Activated CD4-positive, alpha-beta memory T cell treated with anti-CD3 and anti-CD28 coated beads, Interleukin-2, amount 10 ng/mL, durations not matched to agents 7 days and 5 days (primary cell): Measurements from ENCODE around the gene PAEP. TPM values are rescaled to one million over a fixed set of nuclear protein-coding genes. Genes with fewer than 3 reads are reported as not detected.
"Not testable (repeated sequence)": the region's sequence is repeated elsewhere in the genome, so short reads cannot be mapped to it uniquely, and the experiment has no call there.

Experiments used
- CTCF ChIA-PET: fragments of 350-600 bp; sonication (Branson Sonifier 250); formaldehyde crosslinking; loops from one replicate; lab custom pipeline; 2021; ENCODE audit warnings: antibody characterized with exemption, inconsistent platforms; lab: Charles Lee
- POLR2A ChIA-PET: fragments of 350-600 bp; sonication (Branson Sonifier 250); formaldehyde crosslinking; loops from one replicate; lab custom pipeline; 2021; ENCODE audit warnings: antibody characterized with exemption; lab: Charles Lee
- DNase-seq: peaks from one replicate; pipeline ENCODE4 v3.0.0-alpha.2; 2020
- H3K27ac Mint-ChIP-seq: one replicate; pipeline ENCODE4 v1.8.0; 2021; ENCODE audit warnings: mild to moderate bottlenecking, mixed read lengths
- H3K27me3 Mint-ChIP-seq: one replicate; pipeline ENCODE4 v1.8.0; 2021; ENCODE audit warnings: mixed read lengths
- H3K36me3 Mint-ChIP-seq: one replicate; pipeline ENCODE4 v1.8.0; 2021; ENCODE audit warnings: low read depth, mixed read lengths
- H3K4me1 Mint-ChIP-seq: one replicate; pipeline ENCODE4 v1.8.0; 2021; ENCODE audit warnings: mixed read lengths
- H3K4me3 Mint-ChIP-seq: one replicate; pipeline ENCODE4 v1.8.0; 2021; ENCODE audit warnings: mild to moderate bottlenecking, mixed read lengths
- H3K9me3 Mint-ChIP-seq: one replicate; pipeline ENCODE4 v1.8.0; 2021; ENCODE audit warnings: mixed read lengths
- total RNA-seq, 2 experiments: library from RNA; stranded (reverse); gene quantifications; one replicate each; pipeline ENCODE4 v1.2.3, GENCODE V29; 2021

PAEP gene
- total RNA-seq: not detected

GRCh38 chr9:135561391-135562234 lies at the start of gene PAEP:
Gene PAEP (plus strand): TSS chr9:135561756.
- no peak for DNase-seq
- Mint-ChIP-seq H3K4me3 (no peak within 1 kb of the TSS), H3K36me3 (no peaks in the 10 kb centered on the region), H3K9me3 (no peaks in the 10 kb centered on the region), H3K27ac (no peak within 1 kb of the TSS), H3K4me1 (peaks cover 1% of the 10 kb centered on the region), H3K27me3 (peaks cover 6% of the 10 kb centered on the region)
- POLR2A ChIA-PET: no interaction called here
- CTCF ChIA-PET: no interaction called here

GRCh38 chr9:135512241-135512603 lies 49.3 kb upstream of the PAEP start:
- peaks cover 7% of the 10 kb centered on the region for H3K27me3 Mint-ChIP-seq
- no peaks in the 10 kb centered on the region for H3K9me3 Mint-ChIP-seq
- peaks cover 32% of the 10 kb centered on the region for H3K4me1 Mint-ChIP-seq
- CTCF ChIA-PET: no interaction called here
- no peaks in the 10 kb centered on the region for H3K36me3 Mint-ChIP-seq
- no peak for DNase-seq
- POLR2A ChIA-PET: interaction anchor here (1.0 kb wide), 1 partner anchor 11 kb away, joined by 4 read pairs; no protein-coding TSS in a partner anchor
- H3K4me3 Mint-ChIP-seq: no peak overlapping the region
- H3K27ac Mint-ChIP-seq: no peak overlapping the region

- ChIA-PET CTCF (interaction anchor here (0.6 kb wide), 1 partner anchor 335 kb away, joined by 4 read pairs; no protein-coding TSS in a partner anchor), POLR2A (interaction anchor here (1.0 kb wide), 1 partner anchor 12 kb away, joined by 4 read pairs; no protein-coding TSS in a partner anchor)
- no peaks in the 10 kb centered on the region for H3K9me3 Mint-ChIP-seq
- DNase-seq: no peak
- no peak overlapping the region for H3K4me3 Mint-ChIP-seq
- no peak overlapping the region for H3K27ac Mint-ChIP-seq
- peaks cover 14% of the 10 kb centered on the region for H3K27me3 Mint-ChIP-seq
- H3K4me1 Mint-ChIP-seq: peaks cover 32% of the 10 kb centered on the region
- no peaks in the 10 kb centered on the region for H3K36me3 Mint-ChIP-seq
These were observed 48.7 kb upstream of the PAEP start for GRCh38 chr9:135512904-135513303.

GRCh38 chr9:135513351-135513846 lies 48.2 kb upstream of the PAEP start:
- POLR2A ChIA-PET: no interaction called here

GRCh38 chr9:135513906-135514305 lies 47.6 kb upstream of the PAEP start:
- H3K9me3 Mint-ChIP-seq, H3K36me3 Mint-ChIP-seq, H3K4me3 Mint-ChIP-seq, DNase-seq, H3K27ac Mint-ChIP-seq, CTCF ChIA-PET, POLR2A ChIA-PET: not testable (repeated sequence)
- Mint-ChIP-seq H3K4me1 (peaks cover 32% of the 10 kb centered on the region), H3K27me3 (peaks cover 20% of the 10 kb centered on the region)

More at GRCh38 chr9:135513351-135513846, 48.2 kb upstream of the PAEP start:
- Mint-ChIP-seq H3K27me3 (peaks cover 17% of the 10 kb centered on the region), H3K9me3 (no peaks in the 10 kb centered on the region), H3K27ac (no peak overlapping the region), H3K36me3 (no peaks in the 10 kb centered on the region), H3K4me1 (peaks cover 32% of the 10 kb centered on the region), H3K4me3 (no peak overlapping the region)
- no peak for DNase-seq
- CTCF ChIA-PET: interaction anchor here (0.6 kb wide), 1 partner anchor 335 kb away, joined by 4 read pairs; no protein-coding TSS in a partner anchor

- H3K27ac Mint-ChIP-seq: no peak overlapping the region
- no peak overlapping the region for H3K4me3 Mint-ChIP-seq
- no peaks in the 10 kb centered on the region for H3K36me3 Mint-ChIP-seq
- no peaks in the 10 kb centered on the region for H3K9me3 Mint-ChIP-seq
- CTCF ChIA-PET: no interaction called here
- H3K4me1 Mint-ChIP-seq: peaks cover 32% of the 10 kb centered on the region
- POLR2A ChIA-PET: no interaction called here
- peaks cover 20% of the 10 kb centered on the region for H3K27me3 Mint-ChIP-seq
- no peak for DNase-seq
These were observed 47.0 kb upstream of the PAEP start for GRCh38 chr9:135514342-135515082.

- Mint-ChIP-seq H3K36me3 (no peaks in the 10 kb centered on the region), H3K27ac (no peak overlapping the region), H3K4me3 (no peak overlapping the region), H3K27me3 (peaks cover 25% of the 10 kb centered on the region), H3K4me1 (peaks cover 31% of the 10 kb centered on the region), H3K9me3 (no peaks in the 10 kb centered on the region)
- DNase-seq: no peak
- ChIA-PET POLR2A (no interaction called here), CTCF (no interaction called here)
These were observed 46.2 kb upstream of the PAEP start for GRCh38 chr9:135515083-135515951.

GRCh38 chr9:135516132-135516860 lies 45.3 kb upstream of the PAEP start:
- Mint-ChIP-seq H3K4me3 (no peak overlapping the region), H3K9me3 (no peaks in the 10 kb centered on the region), H3K27ac (no peak overlapping the region), H3K36me3 (no peaks in the 10 kb centered on the region), H3K4me1 (peaks cover 24% of the 10 kb centered on the region), H3K27me3 (peaks cover 26% of the 10 kb centered on the region)
- POLR2A ChIA-PET: no interaction called here
- CTCF ChIA-PET: no interaction called here
- DNase-seq: peak; percentile 26

GRCh38 chr9:135517407-135517822 lies 44.1 kb upstream of the PAEP start:
- peaks cover 26% of the 10 kb centered on the region for H3K27me3 Mint-ChIP-seq
- H3K36me3 Mint-ChIP-seq: no peaks in the 10 kb centered on the region
- no peak overlapping the region for H3K4me3 Mint-ChIP-seq
- ChIA-PET POLR2A (no interaction called here), CTCF (no interaction called here)
- no peak overlapping the region for H3K27ac Mint-ChIP-seq
- no peak for DNase-seq
- peaks cover 15% of the 10 kb centered on the region for H3K4me1 Mint-ChIP-seq
- H3K9me3 Mint-ChIP-seq: no peaks in the 10 kb centered on the region

- no peak for DNase-seq
- Mint-ChIP-seq H3K9me3 (no peaks in the 10 kb centered on the region), H3K4me1 (peaks cover 10% of the 10 kb centered on the region), H3K4me3 (no peak overlapping the region), H3K36me3 (no peaks in the 10 kb centered on the region), H3K27me3 (peaks cover 26% of the 10 kb centered on the region), H3K27ac (no peak overlapping the region)
- POLR2A ChIA-PET: no interaction called here
- CTCF ChIA-PET: no interaction called here
These were observed 42.2 kb upstream of the PAEP start for GRCh38 chr9:135519179-135519971.

- ChIA-PET POLR2A (no interaction called here), CTCF (no interaction called here)
- H3K4me1 Mint-ChIP-seq: peaks cover 5% of the 10 kb centered on the region
- H3K27ac Mint-ChIP-seq: no peak within 1 kb of the TSS
- no peak for DNase-seq
- H3K27me3 Mint-ChIP-seq: peaks cover 26% of the 10 kb centered on the region
- no peaks in the 10 kb centered on the region for H3K9me3 Mint-ChIP-seq
- no peaks in the 10 kb centered on the region for H3K36me3 Mint-ChIP-seq
- no peak within 1 kb of the TSS for H3K4me3 Mint-ChIP-seq
These were observed 40.5 kb upstream of the PAEP start, which contains the start of gene LCN1 for GRCh38 chr9:135520916-135521607. Gene LCN1 (plus strand): TSS chr9:135521440. CDS start chr9:135521498, 58 bp downstream.
